Measurements from ENCODE around the gene SEMA4D.
"Not testable (repeated sequence)": the region's sequence is repeated elsewhere in the genome, so short reads cannot be mapped to it uniquely, and the experiment has no call there.

Gene SEMA4D

DNA sequence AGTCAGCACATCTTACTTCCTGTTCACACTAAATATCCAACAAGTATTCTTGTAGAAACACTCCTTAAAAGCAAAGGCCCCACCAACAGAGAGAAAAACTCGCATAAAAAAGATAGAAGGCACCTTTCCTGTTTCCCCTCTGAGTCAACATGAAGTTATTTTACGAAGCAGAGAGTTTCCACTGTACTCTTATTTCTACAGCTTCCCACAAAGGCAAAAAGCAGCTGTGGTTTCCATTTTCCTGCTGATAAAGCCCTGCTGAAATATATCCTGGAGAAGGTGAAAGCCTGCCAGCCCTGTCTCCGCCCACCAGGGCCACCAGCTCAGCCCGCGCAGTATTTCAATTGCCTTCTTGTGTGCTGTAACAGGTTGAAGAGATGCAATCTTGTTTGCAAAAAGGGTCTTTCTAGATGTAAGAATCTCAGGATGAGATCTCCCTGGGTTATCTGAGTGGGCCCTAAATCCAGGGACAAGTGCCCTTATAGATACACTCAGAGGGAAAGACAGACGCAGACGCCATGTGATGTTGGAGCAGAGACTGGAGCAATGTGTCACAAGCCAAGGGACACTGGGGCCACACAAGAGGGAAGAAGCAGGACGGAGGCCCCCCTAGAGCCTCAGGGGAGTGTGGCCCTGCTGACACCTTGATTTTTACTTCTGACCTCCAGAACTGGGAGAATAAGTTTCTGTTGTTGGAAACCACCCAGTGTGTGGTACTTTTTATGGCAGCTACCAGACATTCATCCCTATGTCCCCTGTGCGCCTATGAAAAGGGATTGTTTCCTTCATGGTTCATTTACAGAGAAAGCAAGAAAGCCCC, 19.9 kb downstream of the SEMA4D start:
- H3K27ac ChIP-seq, result no peak overlapping the region
- TF ChIP-seq ZFX (IDR thresholded peaks at IDR 0.05; ENCODE audit: borderline replicate concordance), result no peak
- TF ChIP-seq, protein P1, sequence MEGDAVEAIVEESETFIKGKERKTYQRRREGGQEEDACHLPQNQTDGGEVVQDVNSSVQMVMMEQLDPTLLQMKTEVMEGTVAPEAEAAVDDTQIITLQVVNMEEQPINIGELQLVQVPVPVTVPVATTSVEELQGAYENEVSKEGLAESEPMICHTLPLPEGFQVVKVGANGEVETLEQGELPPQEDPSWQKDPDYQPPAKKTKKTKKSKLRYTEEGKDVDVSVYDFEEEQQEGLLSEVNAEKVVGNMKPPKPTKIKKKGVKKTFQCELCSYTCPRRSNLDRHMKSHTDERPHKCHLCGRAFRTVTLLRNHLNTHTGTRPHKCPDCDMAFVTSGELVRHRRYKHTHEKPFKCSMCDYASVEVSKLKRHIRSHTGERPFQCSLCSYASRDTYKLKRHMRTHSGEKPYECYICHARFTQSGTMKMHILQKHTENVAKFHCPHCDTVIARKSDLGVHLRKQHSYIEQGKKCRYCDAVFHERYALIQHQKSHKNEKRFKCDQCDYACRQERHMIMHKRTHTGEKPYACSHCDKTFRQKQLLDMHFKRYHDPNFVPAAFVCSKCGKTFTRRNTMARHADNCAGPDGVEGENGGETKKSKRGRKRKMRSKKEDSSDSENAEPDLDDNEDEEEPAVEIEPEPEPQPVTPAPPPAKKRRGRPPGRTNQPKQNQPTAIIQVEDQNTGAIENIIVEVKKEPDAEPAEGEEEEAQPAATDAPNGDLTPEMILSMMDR (IDR thresholded peaks at IDR 0.05), result no peak

DNA sequence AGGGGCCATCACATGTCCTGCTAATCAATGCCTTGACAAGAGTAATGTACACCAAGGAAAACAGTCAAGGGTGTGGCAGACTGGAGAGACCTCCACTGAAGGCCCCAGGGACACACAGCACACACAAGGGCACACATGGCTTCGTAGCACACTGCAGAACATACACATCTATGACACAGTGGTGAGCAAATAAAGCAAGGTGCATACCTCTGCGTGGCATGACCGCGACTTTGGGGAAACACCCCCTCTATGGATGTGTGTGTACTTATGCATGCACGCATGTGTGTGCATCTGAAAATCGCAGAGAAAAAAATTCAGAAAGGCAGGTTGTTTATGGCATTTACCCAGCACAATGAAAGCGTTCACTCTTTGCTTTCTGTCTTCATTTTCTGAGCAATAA, 20.5 kb downstream of the SEMA4D start:
- H3K27ac ChIP-seq, result no peak overlapping the region
- TF ChIP-seq, protein P1 (IDR thresholded peaks at IDR 0.05), result no peak
- no peak for TF ChIP-seq ZFX (IDR thresholded peaks at IDR 0.05; ENCODE audit: borderline replicate concordance)

DNA sequence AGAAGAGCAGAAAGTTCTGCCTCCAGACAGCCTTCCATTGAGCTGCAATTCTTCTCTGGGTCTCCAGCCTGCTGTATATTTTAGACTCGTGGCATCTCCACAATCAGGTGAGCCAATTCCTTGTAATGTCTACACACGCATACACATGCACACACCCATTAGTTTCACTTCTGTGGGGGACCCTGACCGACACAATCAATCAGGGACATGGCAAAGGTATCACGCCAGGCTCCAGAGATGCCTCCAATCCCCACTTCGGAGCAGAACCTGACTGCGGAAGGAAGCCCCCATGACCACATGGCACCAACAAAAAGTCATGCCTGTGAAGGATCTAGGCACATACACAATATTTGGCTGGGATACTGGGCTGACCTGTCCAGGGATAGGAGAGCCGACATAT, 21.4 kb downstream of the SEMA4D start:
- no peak for TF ChIP-seq ZFX (IDR thresholded peaks at IDR 0.05; ENCODE audit: borderline replicate concordance)
- TF ChIP-seq, protein P1 (IDR thresholded peaks at IDR 0.05), result no peak

DNA sequence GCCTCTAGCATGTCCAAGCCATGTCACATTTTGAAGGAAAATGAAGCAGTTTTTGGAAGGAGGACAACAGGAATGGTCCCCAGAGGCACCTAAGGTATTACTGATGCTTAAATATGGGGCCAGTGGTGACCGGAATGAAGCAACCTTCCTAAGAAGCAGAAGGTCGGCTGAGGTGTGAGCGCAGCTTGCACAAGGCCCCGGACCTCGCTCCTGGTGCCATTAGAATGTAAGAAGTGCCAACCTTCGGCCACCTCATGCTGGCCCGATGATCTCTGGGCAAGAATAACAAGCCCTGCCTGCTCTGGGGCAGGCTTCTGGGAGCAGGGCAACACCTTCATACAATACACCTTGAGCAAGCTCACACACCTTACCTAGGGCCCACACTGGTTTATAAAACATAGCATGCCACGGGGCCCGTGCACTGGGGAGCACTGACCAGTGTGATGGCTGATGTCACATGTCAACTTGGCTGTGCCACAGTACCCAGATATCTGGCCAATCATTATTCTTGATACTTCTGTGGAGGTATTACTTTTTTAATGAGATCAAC, 21.9 kb downstream of the SEMA4D start:
- TF ChIP-seq, protein P1 (IDR thresholded peaks at IDR 0.05), result no peak
- TF ChIP-seq ZFX (IDR thresholded peaks at IDR 0.05; ENCODE audit: borderline replicate concordance), result no peak
- no peak overlapping the region for H3K27ac ChIP-seq

More for the DNA sequence above, 21.4 kb downstream of the SEMA4D start:
- no peak overlapping the region for H3K27ac ChIP-seq

DNA sequence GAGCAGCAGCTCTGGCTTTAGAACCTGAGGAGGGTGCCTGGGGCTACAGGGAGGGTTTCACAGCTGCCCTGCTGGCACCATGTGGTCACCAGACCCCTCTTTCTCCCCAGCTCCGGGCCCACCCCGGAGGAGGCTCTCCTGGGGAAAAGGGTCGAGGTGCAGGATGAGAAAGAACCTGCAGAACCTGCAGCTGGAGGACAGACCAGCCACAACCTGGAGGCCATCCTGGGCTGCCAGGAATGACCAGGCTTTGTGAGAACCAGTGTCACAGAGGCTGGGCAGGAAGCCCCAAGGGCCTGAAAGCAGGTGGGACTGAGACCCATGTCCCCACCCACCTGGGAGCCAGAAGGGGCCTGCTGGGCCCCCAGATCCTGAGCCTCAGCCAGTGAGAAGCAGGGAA, 23.0 kb downstream of the SEMA4D start:
- no peak for TF ChIP-seq ZFX (IDR thresholded peaks at IDR 0.05; ENCODE audit: borderline replicate concordance)
- TF ChIP-seq, protein P1 (IDR thresholded peaks at IDR 0.05), result no peak
- H3K27ac ChIP-seq, result no peak overlapping the region

DNA sequence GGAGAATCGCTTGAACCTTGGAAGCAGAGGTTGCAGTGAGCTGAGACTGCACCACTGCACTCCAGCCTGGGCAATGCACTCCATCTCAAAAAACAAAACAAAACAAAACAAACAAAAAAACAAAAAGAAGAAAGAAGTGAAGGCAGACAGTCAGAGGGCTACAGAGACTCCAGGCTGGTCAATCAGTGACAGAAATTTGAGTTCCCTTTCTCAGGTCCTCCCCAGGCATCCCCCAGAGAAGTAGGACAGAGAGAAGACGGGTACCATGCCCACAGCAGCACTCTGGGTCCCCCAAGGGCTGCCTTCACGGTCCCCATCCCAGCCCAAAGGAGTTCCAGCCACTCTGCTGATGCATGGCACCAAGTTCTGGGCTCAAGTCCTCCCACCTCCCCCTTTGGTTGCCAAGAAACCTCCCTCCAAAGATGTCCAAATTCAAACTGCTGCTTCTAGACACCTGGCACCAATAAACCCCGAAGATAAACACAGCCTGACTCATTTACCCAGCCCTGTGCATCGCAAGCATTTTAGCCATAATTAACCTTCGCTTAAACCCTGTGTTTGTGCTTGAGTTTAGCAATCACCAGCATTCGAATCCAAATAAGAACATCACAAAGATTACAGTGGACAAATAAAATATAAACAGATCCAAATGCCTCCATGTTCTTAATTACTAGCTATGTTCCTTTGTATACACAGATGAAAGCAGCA, 24.0 kb downstream of the SEMA4D start:
- no peak for TF ChIP-seq ZFX (IDR thresholded peaks at IDR 0.05; ENCODE audit: borderline replicate concordance)
- TF ChIP-seq, protein P1 (IDR thresholded peaks at IDR 0.05), result no peak
- H3K27ac ChIP-seq, result no peak overlapping the region

DNA sequence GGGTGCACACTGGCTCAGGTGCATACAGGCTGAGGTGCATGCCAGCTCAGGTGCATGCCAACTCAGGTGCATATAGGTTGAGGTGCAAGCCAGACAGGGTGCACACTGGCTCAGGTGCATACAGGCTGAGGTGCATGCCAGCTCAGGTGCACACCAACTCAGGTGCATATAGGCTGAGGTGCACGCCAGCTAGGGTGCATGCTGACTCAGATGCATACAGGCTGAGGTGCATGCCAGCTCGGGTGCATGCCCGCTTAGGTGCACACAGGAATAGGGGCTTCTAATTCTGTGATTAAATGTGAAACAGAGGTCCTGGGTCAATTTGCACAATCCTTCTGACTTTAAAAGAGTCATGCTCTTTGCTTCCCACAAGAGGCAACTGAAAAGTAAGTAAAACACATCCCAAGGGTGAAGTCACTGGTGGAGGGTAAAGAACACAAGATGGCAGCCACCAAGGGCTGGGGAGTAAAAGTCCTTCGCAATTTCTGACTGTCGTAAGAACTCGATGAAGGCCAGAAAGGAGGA, 26.1 kb downstream of the SEMA4D start:
- H3K27ac ChIP-seq, result not testable (repeated sequence)
